HepG2 (cell line): ENCODE results near the gene MAGI1. TPM values are rescaled to one million over a fixed set of nuclear protein-coding genes. Genes with fewer than 3 reads are reported as not detected.

Experiments used
- ATAD3A ChIP-seq: sonication (generic); formaldehyde crosslinking; IDR thresholded peaks from 2 replicates; pipeline ENCODE4 v1.4.0; 2020; ENCODE audit warnings: missing genetic modification reagents
- DNMT3B ChIP-seq: conservative IDR thresholded peaks from 2 replicates; pipeline ENCODE4 v1.6.1; 2016; ENCODE audit warnings: missing biosample characterization, control low read depth
- ETV6 ChIP-seq: sonication (generic); formaldehyde crosslinking; conservative IDR thresholded peaks from 2 replicates; pipeline ENCODE4 v1.4.0; 2020; ENCODE audit warnings: missing genetic modification reagents
- GTF3A ChIP-seq: sonication (generic); formaldehyde crosslinking; conservative IDR thresholded peaks from 2 replicates; pipeline ENCODE4 v1.4.0; 2020; ENCODE audit warnings: mild to moderate bottlenecking, missing genetic modification reagents
- HMG20A ChIP-seq: IDR thresholded peaks from 2 replicates; pipeline ENCODE4 v1.6.1; 2016; ENCODE audit warnings: borderline replicate concordance
- HMG20B ChIP-seq: conservative IDR thresholded peaks from 2 replicates; pipeline ENCODE4 v1.6.1; 2016; ENCODE audit warnings: missing genetic modification reagents, missing compliant biosample characterization
- KLF11 ChIP-seq: IDR thresholded peaks from 2 replicates; pipeline ENCODE4 v1.6.1; 2016; ENCODE audit warnings: missing compliant biosample characterization
- MAFG ChIP-seq: sonication (generic); formaldehyde crosslinking; IDR thresholded peaks from 2 replicates; pipeline ENCODE4 v1.5.1; 2020; ENCODE audit warnings: mild to moderate bottlenecking, missing genetic modification reagents
- MLLT10 ChIP-seq: sonication (generic); formaldehyde crosslinking; IDR thresholded peaks from 2 replicates; pipeline ENCODE4 v1.4.0; 2020; ENCODE audit warnings: missing genetic modification reagents
- MTA3 ChIP-seq: sonication (generic); formaldehyde crosslinking; IDR thresholded peaks from 2 replicates; pipeline ENCODE4 v1.4.0; 2020; ENCODE audit warnings: missing genetic modification reagents
- RBFOX2 ChIP-seq: fragments of 200-400 bp; formaldehyde crosslinking; IDR thresholded peaks from 2 replicates; pipeline ENCODE4 v1.6.1; 2017; ENCODE audit warnings: low read depth, mild to moderate bottlenecking, low read length
- RBM39 ChIP-seq: fragments of 200-400 bp; formaldehyde crosslinking; IDR thresholded peaks from one replicate; pipeline ENCODE4 v1.6.1; 2018; ENCODE audit warnings: antibody characterized with exemption, mild to moderate bottlenecking, low read depth, low read length; ENCODE audit not compliant: poor library complexity, severe bottlenecking
- SSRP1 ChIP-seq: IDR thresholded peaks from 2 replicates; pipeline ENCODE4 v1.6.1; 2016; ENCODE audit warnings: control low read depth
- ZBTB7A ChIP-seq: sonication (generic); formaldehyde crosslinking; IDR thresholded peaks from 2 replicates; pipeline ENCODE4 v1.8.0; 2022; ENCODE audit warnings: mild to moderate bottlenecking, missing genetic modification reagents
- ZNF224 ChIP-seq: sonication (generic); formaldehyde crosslinking; IDR thresholded peaks from 2 replicates; pipeline ENCODE4 v1.5.0; 2020; ENCODE audit warnings: mild to moderate bottlenecking, missing genetic modification reagents
- ZNF34 ChIP-seq: sonication (generic); formaldehyde crosslinking; IDR thresholded peaks from 2 replicates; pipeline ENCODE4 v1.4.0; 2020; ENCODE audit warnings: mild to moderate bottlenecking, missing genetic modification reagents, borderline replicate concordance
- ZNF383 ChIP-seq: sonication (generic); formaldehyde crosslinking; IDR thresholded peaks from 2 replicates; pipeline ENCODE4 v1.4.0; 2020; ENCODE audit warnings: missing genetic modification reagents, mild to moderate bottlenecking, borderline replicate concordance
- ZNF556 ChIP-seq: sonication (generic); formaldehyde crosslinking; IDR thresholded peaks from 2 replicates; pipeline ENCODE4 v1.4.0; 2020; ENCODE audit warnings: mild to moderate bottlenecking, missing genetic modification reagents, borderline replicate concordance
- ZNF564 ChIP-seq: sonication (generic); formaldehyde crosslinking; IDR thresholded peaks from 2 replicates; pipeline ENCODE4 v1.8.1; 2023; ENCODE audit warnings: mild to moderate bottlenecking, missing genetic modification reagents
- ZNF607 ChIP-seq: sonication (generic); formaldehyde crosslinking; IDR thresholded peaks from 2 replicates; pipeline ENCODE4 v1.5.1; 2020; ENCODE audit warnings: missing genetic modification reagents, mild to moderate bottlenecking, borderline replicate concordance
- ZNF724P ChIP-seq: sonication (generic); formaldehyde crosslinking; IDR thresholded peaks from 2 replicates; pipeline ENCODE4 v1.8.0; 2022; ENCODE audit warnings: missing genetic modification reagents, borderline replicate concordance
- ZNF775 ChIP-seq: sonication (generic); formaldehyde crosslinking; IDR thresholded peaks from 2 replicates; pipeline ENCODE4 v1.4.0; 2020; ENCODE audit warnings: missing genetic modification reagents, mild to moderate bottlenecking, moderate library complexity, borderline replicate concordance
- polyA plus RNA-seq, 8 experiments: library from polyadenylated mRNA; depleted of rRNA in 3 of 8; stranded (reverse) in 7 of 8; unstranded in 1 of 8; fragments of >200 nt; fragmentation: Illumina TruSeq in 4 of 8; extraction: Trizol in 4 of 8; gene quantifications; 2 replicates each; pipeline versions ENCODE4 v1.2.1 to v1.2.3, GENCODE V29; 2011 to 2016; ENCODE audit warnings: low read depth in 4 of 8, missing spikeins in 1 of 8, mixed read lengths in 1 of 8; ENCODE audit not compliant: insufficient read depth in 1 of 8
- total RNA-seq, 5 experiments: library from RNA; depleted of rRNA; stranded (reverse); fragments of >200 nt; fragmentation: Illumina TruSeq; extraction: Trizol; gene quantifications; 2 replicates each; pipeline ENCODE4 v1.2.3, GENCODE V29; 2016; ENCODE audit warnings: low read depth in 1 of 5
- TF ChIP-seq, protein P1 (sequence below): sonication (generic); formaldehyde crosslinking; conservative IDR thresholded peaks from 2 replicates; pipeline ENCODE4 v1.4.0; 2020; ENCODE audit warnings: missing genetic modification reagents
- TF ChIP-seq, protein P2 (sequence below): sonication (generic); formaldehyde crosslinking; IDR thresholded peaks from 2 replicates; pipeline ENCODE4 v1.8.1; 2023; ENCODE audit warnings: missing genetic modification reagents, mild to moderate bottlenecking, borderline replicate concordance
- TF ChIP-seq, protein P3 (sequence below): sonication (generic); formaldehyde crosslinking; IDR thresholded peaks from 2 replicates; pipeline ENCODE4 v1.8.0; 2022; ENCODE audit warnings: missing genetic modification reagents, mild to moderate bottlenecking, borderline replicate concordance
- TF ChIP-seq, protein P4 (sequence below): sonication (generic); formaldehyde crosslinking; IDR thresholded peaks from 2 replicates; pipeline ENCODE4 v1.8.1; 2023; ENCODE audit warnings: mild to moderate bottlenecking, missing genetic modification reagents, borderline replicate concordance
- TF ChIP-seq, protein P5 (sequence below): sonication (generic); formaldehyde crosslinking; IDR thresholded peaks from 2 replicates; pipeline ENCODE4 v1.4.0; 2020; ENCODE audit warnings: missing genetic modification reagents; ENCODE audit errors: not compliant biosample characterization
- TF ChIP-seq, protein P6 (sequence below): sonication (generic); formaldehyde crosslinking; conservative IDR thresholded peaks from 2 replicates; pipeline ENCODE4 v1.5.0; 2020; ENCODE audit warnings: missing genetic modification reagents

Gene MAGI1
- total and polyA plus RNA-seq, 2 of the 13 experiments (the other 11 are each of a cell fraction or from before 2014, with no cell fraction given), result 22.2 to 26.0 TPM

DNA sequence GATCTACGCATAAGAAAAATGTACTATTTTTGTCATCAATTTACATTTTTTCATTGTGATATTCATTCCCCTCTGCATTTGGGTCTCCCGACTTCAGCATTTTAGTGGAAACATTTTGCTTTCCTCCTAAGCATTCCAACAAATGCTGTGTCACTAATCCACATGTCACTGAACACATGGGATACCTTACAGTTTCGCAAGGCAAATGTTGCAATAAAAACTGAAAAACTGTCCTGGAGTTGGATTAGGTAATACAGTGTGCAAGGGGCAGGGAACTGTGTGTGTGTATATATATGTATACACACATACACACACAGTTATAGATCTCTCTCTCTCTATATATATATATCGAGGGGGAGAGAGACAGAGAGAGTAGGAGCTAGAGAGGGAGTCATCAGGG lies 632.2 kb downstream of the MAGI1 start (continued):
- TF ChIP-seq ZNF34 (CRISPR knock-in tag), result no peak
- peak; percentile 22; the same call in 1 of the 2 replicates for TF ChIP-seq HMG20A (CRISPR knock-in tag)
- TF ChIP-seq, protein P1, sequence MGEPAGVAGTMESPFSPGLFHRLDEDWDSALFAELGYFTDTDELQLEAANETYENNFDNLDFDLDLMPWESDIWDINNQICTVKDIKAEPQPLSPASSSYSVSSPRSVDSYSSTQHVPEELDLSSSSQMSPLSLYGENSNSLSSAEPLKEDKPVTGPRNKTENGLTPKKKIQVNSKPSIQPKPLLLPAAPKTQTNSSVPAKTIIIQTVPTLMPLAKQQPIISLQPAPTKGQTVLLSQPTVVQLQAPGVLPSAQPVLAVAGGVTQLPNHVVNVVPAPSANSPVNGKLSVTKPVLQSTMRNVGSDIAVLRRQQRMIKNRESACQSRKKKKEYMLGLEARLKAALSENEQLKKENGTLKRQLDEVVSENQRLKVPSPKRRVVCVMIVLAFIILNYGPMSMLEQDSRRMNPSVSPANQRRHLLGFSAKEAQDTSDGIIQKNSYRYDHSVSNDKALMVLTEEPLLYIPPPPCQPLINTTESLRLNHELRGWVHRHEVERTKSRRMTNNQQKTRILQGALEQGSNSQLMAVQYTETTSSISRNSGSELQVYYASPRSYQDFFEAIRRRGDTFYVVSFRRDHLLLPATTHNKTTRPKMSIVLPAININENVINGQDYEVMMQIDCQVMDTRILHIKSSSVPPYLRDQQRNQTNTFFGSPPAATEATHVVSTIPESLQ (CRISPR knock-in tag), result no peak; the same call in 1 of the 2 replicates
- TF ChIP-seq KLF11 (CRISPR knock-in tag), result no peak
- no peak for TF ChIP-seq MLLT10 (CRISPR knock-in tag)
- TF ChIP-seq, protein P2, sequence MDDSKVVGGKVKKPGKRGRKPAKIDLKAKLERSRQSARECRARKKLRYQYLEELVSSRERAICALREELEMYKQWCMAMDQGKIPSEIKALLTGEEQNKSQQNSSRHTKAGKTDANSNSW (CRISPR knock-in tag), result no peak
- TF ChIP-seq ZBTB7A (CRISPR knock-in tag), result no peak
- TF ChIP-seq, protein P3, sequence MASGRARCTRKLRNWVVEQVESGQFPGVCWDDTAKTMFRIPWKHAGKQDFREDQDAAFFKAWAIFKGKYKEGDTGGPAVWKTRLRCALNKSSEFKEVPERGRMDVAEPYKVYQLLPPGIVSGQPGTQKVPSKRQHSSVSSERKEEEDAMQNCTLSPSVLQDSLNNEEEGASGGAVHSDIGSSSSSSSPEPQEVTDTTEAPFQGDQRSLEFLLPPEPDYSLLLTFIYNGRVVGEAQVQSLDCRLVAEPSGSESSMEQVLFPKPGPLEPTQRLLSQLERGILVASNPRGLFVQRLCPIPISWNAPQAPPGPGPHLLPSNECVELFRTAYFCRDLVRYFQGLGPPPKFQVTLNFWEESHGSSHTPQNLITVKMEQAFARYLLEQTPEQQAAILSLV, result no peak
- TF ChIP-seq SSRP1 (CRISPR knock-in tag), result peak; percentile 39; the same call in 1 of the 2 replicates
- TF ChIP-seq ZNF224 (CRISPR knock-in tag), result no peak
- TF ChIP-seq ZNF724P (CRISPR knock-in tag), result no peak
- no peak for TF ChIP-seq ZNF607
- no peak for TF ChIP-seq RBFOX2
- TF ChIP-seq, protein P4, sequence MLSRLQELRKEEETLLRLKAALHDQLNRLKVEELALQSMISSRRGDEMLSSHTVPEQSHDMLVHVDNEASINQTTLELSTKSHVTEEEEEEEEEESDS (CRISPR knock-in tag), result no peak
- no peak for TF ChIP-seq ZNF775 (CRISPR knock-in tag)
- no peak for TF ChIP-seq GTF3A
- no peak for TF ChIP-seq ETV6 (CRISPR knock-in tag)
- no peak for TF ChIP-seq HMG20B
- TF ChIP-seq ZNF383 (CRISPR knock-in tag), result no peak
- no peak for TF ChIP-seq MAFG (CRISPR knock-in tag)
- TF ChIP-seq, protein P5, sequence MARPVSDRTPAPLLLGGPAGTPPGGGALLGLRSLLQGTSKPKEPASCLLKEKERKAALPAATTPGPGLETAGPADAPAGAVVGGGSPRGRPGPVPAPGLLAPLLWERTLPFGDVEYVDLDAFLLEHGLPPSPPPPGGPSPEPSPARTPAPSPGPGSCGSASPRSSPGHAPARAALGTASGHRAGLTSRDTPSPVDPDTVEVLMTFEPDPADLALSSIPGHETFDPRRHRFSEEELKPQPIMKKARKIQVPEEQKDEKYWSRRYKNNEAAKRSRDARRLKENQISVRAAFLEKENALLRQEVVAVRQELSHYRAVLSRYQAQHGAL, result no peak
- no peak for TF ChIP-seq ZNF564 (CRISPR knock-in tag)
- TF ChIP-seq, protein P6, sequence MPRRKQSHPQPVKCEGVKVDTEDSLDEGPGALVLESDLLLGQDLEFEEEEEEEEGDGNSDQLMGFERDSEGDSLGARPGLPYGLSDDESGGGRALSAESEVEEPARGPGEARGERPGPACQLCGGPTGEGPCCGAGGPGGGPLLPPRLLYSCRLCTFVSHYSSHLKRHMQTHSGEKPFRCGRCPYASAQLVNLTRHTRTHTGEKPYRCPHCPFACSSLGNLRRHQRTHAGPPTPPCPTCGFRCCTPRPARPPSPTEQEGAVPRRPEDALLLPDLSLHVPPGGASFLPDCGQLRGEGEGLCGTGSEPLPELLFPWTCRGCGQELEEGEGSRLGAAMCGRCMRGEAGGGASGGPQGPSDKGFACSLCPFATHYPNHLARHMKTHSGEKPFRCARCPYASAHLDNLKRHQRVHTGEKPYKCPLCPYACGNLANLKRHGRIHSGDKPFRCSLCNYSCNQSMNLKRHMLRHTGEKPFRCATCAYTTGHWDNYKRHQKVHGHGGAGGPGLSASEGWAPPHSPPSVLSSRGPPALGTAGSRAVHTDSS (CRISPR knock-in tag), result no peak
- no peak for TF ChIP-seq DNMT3B
- TF ChIP-seq MTA3 (CRISPR knock-in tag), result no peak
- no peak for TF ChIP-seq RBM39
- TF ChIP-seq ZNF556, result no peak
- TF ChIP-seq ATAD3A (CRISPR knock-in tag), result no peak
